DOHH2 (cell line): ENCODE results near the gene KLHL14.

ENCODE experiments used
- H3F3A ChIP-seq: fragments of 200-600 bp; sonication (generic), shearing (Covaris generic); 2 replicates; pipeline ENCODE4 v1.6.0; 2016; ENCODE audit warnings: antibody characterized with exemption, mild to moderate bottlenecking; ENCODE audit not compliant: control insufficient read depth, insufficient read depth
- H3K27ac ChIP-seq: fragments of 200-600 bp; sonication (generic); 2 replicates; pipeline ENCODE4 v1.5.1; 2014; ENCODE audit warnings: low read depth, mild to moderate bottlenecking, low read length, moderate library complexity
- H3K27me3 ChIP-seq: fragments of 200-600 bp; sonication (generic); 2 replicates; pipeline ENCODE4 v1.6.1; 2014; ENCODE audit warnings: mild to moderate bottlenecking, low read length, mixed read lengths; ENCODE audit not compliant: control insufficient read depth
- H3K36me3 ChIP-seq: fragments of 200-600 bp; sonication (generic); 2 replicates; pipeline ENCODE4 v1.6.1; 2014; ENCODE audit warnings: mild to moderate bottlenecking, low read length, moderate library complexity, mixed read lengths; ENCODE audit not compliant: control insufficient read depth
- H3K4me1 ChIP-seq: fragments of 200-600 bp; sonication (generic); 2 replicates; pipeline ENCODE4 v1.6.1; 2014; ENCODE audit warnings: mild to moderate bottlenecking, low read length, mixed read lengths; ENCODE audit not compliant: control insufficient read depth
- H3K4me2 ChIP-seq: fragments of 200-600 bp; sonication (generic); 2 replicates; pipeline ENCODE4 v1.6.0; 2014; ENCODE audit warnings: mild to moderate bottlenecking, low read length, moderate library complexity
- H3K4me3 ChIP-seq: fragments of 200-600 bp; sonication (generic); 2 replicates; pipeline ENCODE4 v1.5.1; 2014; ENCODE audit warnings: mild to moderate bottlenecking, low read length, mixed read lengths
- H3K79me2 ChIP-seq: fragments of 200-600 bp; sonication (generic); 2 replicates; pipeline ENCODE4 v1.6.1; 2014; ENCODE audit warnings: mild to moderate bottlenecking, low read length, mixed read lengths; ENCODE audit not compliant: control insufficient read depth
- H3K9me2 ChIP-seq: fragments of 200-600 bp; sonication (generic); replicated peaks from 2 replicates; pipeline ENCODE4 v1.6.1; 2014; ENCODE audit warnings: mild to moderate bottlenecking, low read length, mixed read lengths; ENCODE audit not compliant: control insufficient read depth
- H3K9me3 ChIP-seq: fragments of 200-600 bp; sonication (generic); 2 replicates; pipeline ENCODE4 v1.6.1; 2014; ENCODE audit warnings: antibody characterized with exemption, low read length, mixed read lengths; ENCODE audit not compliant: control insufficient read depth, insufficient read depth
- H4K20me1 ChIP-seq: fragments of 200-600 bp; sonication (generic); 2 replicates; pipeline ENCODE4 v1.6.0; 2014; ENCODE audit warnings: low read depth, mild to moderate bottlenecking, antibody characterized with exemption, low read length, moderate library complexity; ENCODE audit not compliant: control insufficient read depth, insufficient read depth
- CTCF ChIP-seq: fragments of 200-600 bp; sonication (generic); IDR thresholded peaks from one replicate; pipeline ENCODE4 v1.5.1; 2014; ENCODE audit warnings: antibody characterized with exemption, mild to moderate bottlenecking, low read depth, low read length; ENCODE audit not compliant: poor library complexity, severe bottlenecking
- EZH2phosphoT487 ChIP-seq: fragments of 200-600 bp; sonication (generic); IDR thresholded peaks from 2 replicates; pipeline ENCODE4 v1.6.1; 2017; ENCODE audit warnings: borderline replicate concordance, mild to moderate bottlenecking, antibody characterized with exemption, low read length, moderate library complexity, mixed read lengths

Gene KLHL14

GRCh38 chr18:32717126-32717525, 55.7 kb downstream of the KLHL14 start:
- Histone ChIP-seq H3K79me2 (no peaks in the 10 kb centered on the region), H3K27me3 (no peaks in the 10 kb centered on the region), H3K4me2 (no peak overlapping the region), H4K20me1 (no peaks in the 10 kb centered on the region), H3K36me3 (peaks cover 2% of the 10 kb centered on the region; the same call in 1 of the 2 replicates), H3K27ac (no peak overlapping the region), H3K9me2 (no peaks in the 10 kb centered on the region), H3K9me3 (no peaks in the 10 kb centered on the region), H3K4me1 (peaks cover 15% of the 10 kb centered on the region), H3F3A (peaks cover 6% of the 10 kb centered on the region; the same call in 1 of the 2 replicates), H3K4me3 (no peak overlapping the region)
- TF ChIP-seq CTCF = no peak
- TF ChIP-seq EZH2phosphoT487 = no peak

GRCh38 chr18:32714571-32715148, 58.2 kb downstream of the KLHL14 start:
- H3F3A ChIP-seq = peaks cover 6% of the 10 kb centered on the region; the same call in 1 of the 2 replicates
- no peaks in the 10 kb centered on the region for H3K79me2 ChIP-seq
- H3K27ac ChIP-seq = no peak overlapping the region
- H3K9me2 ChIP-seq = no peaks in the 10 kb centered on the region
- H3K4me3 ChIP-seq = peak overlapping the region; percentile 6; the same call in 1 of the 2 replicates
- no peaks in the 10 kb centered on the region for H4K20me1 ChIP-seq
- no peaks in the 10 kb centered on the region; the same call in 1 of the 2 replicates for H3K36me3 ChIP-seq
- H3K4me1 ChIP-seq = peaks cover 15% of the 10 kb centered on the region
- TF ChIP-seq EZH2phosphoT487 (no peak), CTCF (peak; percentile 83)
- H3K27me3 ChIP-seq = no peaks in the 10 kb centered on the region
- peak overlapping the region; percentile 49 for H3K4me2 ChIP-seq
- no peaks in the 10 kb centered on the region for H3K9me3 ChIP-seq

GRCh38 chr18:32712860-32713259, 60.0 kb downstream of the KLHL14 start:
- Histone ChIP-seq H3K36me3 (no peaks in the 10 kb centered on the region; the same call in 1 of the 2 replicates), H3F3A (peaks cover 6% of the 10 kb centered on the region; the same call in 1 of the 2 replicates), H3K4me1 (peaks cover 15% of the 10 kb centered on the region), H3K9me2 (no peaks in the 10 kb centered on the region), H4K20me1 (no peaks in the 10 kb centered on the region), H3K27me3 (no peaks in the 10 kb centered on the region), H3K79me2 (no peaks in the 10 kb centered on the region), H3K4me2 (no peak overlapping the region), H3K27ac (no peak overlapping the region), H3K4me3 (no peak overlapping the region), H3K9me3 (no peaks in the 10 kb centered on the region)
- TF ChIP-seq EZH2phosphoT487 = no peak
- no peak for TF ChIP-seq CTCF
